Fibroblast of lung (primary cell): ENCODE measurements around the gene NDP. TPM values are rescaled to one million over a fixed set of nuclear protein-coding genes. Genes with fewer than 3 reads are reported as not detected.

Source experiments
- DNase-seq, 2 donors: peaks; one replicate each; pipeline versions ENCODE4 v3.0.0 to v3.0.0-alpha.2; 2010; ENCODE audit warnings: low read depth in 2 of 2
- H2AFZ ChIP-seq: 2 replicates; pipeline ENCODE4 v1.5.1; 2012; ENCODE audit warnings: low read length, control low read depth, inconsistent platforms
- H3K27ac ChIP-seq: 2 replicates; pipeline ENCODE4 v1.5.1; 2011; ENCODE audit warnings: low read length, control low read depth; ENCODE audit not compliant: insufficient read depth
- H3K27me3 ChIP-seq: 2 replicates; pipeline ENCODE4 v1.5.1; 2011; ENCODE audit warnings: mild to moderate bottlenecking, low read length; ENCODE audit not compliant: control insufficient read depth, insufficient read depth
- H3K36me3 ChIP-seq: 2 replicates; pipeline ENCODE4 v1.5.1; 2011; ENCODE audit warnings: low read length; ENCODE audit not compliant: control insufficient read depth, insufficient read depth
- H3K4me1 ChIP-seq: 2 replicates; pipeline ENCODE4 v1.5.1; 2011; ENCODE audit warnings: low read length; ENCODE audit not compliant: control insufficient read depth, insufficient read depth; ENCODE audit errors: extremely low read depth
- H3K4me2 ChIP-seq: 2 replicates; pipeline ENCODE4 v1.5.1; 2011; ENCODE audit warnings: low read length, control low read depth; ENCODE audit not compliant: insufficient read depth; ENCODE audit errors: extremely low read depth
- H3K4me3 ChIP-seq, 4 experiments: fragments of 200-600 bp in 1 of 4; sonication (generic) in 1 of 4; replicated peaks in 1 of 4; 2 replicates each; pipeline ENCODE4 v1.5.1; 2011 to 2016; ENCODE audit warnings: low read length in 4 of 4, low read depth in 3 of 4, mild to moderate bottlenecking in 3 of 4, control low read depth in 2 of 4, inconsistent platforms in 1 of 4, mixed read lengths in 1 of 4; ENCODE audit not compliant: insufficient read depth in 1 of 4; ENCODE audit errors: control extremely low read depth in 1 of 4
- H3K79me2 ChIP-seq: 2 replicates; pipeline ENCODE4 v1.5.1; 2012; ENCODE audit warnings: mild to moderate bottlenecking, low read length, inconsistent platforms; ENCODE audit not compliant: control insufficient read depth, insufficient read depth
- H3K9ac ChIP-seq: 2 replicates; pipeline ENCODE4 v1.5.1; 2011; ENCODE audit warnings: mild to moderate bottlenecking, low read length, control low read depth; ENCODE audit not compliant: insufficient read depth
- H3K9me3 ChIP-seq: 2 replicates; pipeline ENCODE4 v1.5.1; 2012; ENCODE audit warnings: low read depth, low read length; ENCODE audit not compliant: control insufficient read depth, insufficient read depth
- H4K20me1 ChIP-seq: 2 replicates; pipeline ENCODE4 v1.5.1; 2011; ENCODE audit warnings: low read length; ENCODE audit not compliant: control insufficient read depth, insufficient read depth; ENCODE audit errors: extremely low read depth
- CTCF ChIP-seq, 2 donors: IDR thresholded peaks in 1 of 2; conservative IDR thresholded peaks in 1 of 2; 1 replicate in 1 of 2; 2 replicates in 1 of 2; pipeline ENCODE4 v1.5.1; 2011 to 2012; ENCODE audit warnings: low read length in 2 of 2, control low read depth in 1 of 2, inconsistent platforms in 1 of 2, low read depth in 1 of 2, mild to moderate bottlenecking in 1 of 2
- EZH2 ChIP-seq: IDR thresholded peaks from 2 replicates; pipeline ENCODE4 v1.5.1; 2012; ENCODE audit warnings: low read length, control low read depth, mild to moderate bottlenecking; ENCODE audit errors: missing control alignments
- polyA plus RNA-seq, 2 donors: library from polyadenylated mRNA; depleted of rRNA in 1 of 2; stranded (reverse) in 1 of 2; unstranded in 1 of 2; fragments of >200 nt; gene quantifications; 2 replicates each; pipeline ENCODE4 v1.2.1, GENCODE V29; 2011 to 2012; ENCODE audit warnings: missing spikeins in 1 of 2
- total RNA-seq: library from RNA; depleted of rRNA; stranded (reverse); fragments of >200 nt; gene quantifications from 2 replicates; pipeline ENCODE4 v1.2.1, GENCODE V29; 2014

Gene NDP
- total and polyA plus RNA-seq, 2 donors (not counting 1 experiment from before 2014, with no cell fraction given) = 0.79 to 5.3 TPM

DNA sequence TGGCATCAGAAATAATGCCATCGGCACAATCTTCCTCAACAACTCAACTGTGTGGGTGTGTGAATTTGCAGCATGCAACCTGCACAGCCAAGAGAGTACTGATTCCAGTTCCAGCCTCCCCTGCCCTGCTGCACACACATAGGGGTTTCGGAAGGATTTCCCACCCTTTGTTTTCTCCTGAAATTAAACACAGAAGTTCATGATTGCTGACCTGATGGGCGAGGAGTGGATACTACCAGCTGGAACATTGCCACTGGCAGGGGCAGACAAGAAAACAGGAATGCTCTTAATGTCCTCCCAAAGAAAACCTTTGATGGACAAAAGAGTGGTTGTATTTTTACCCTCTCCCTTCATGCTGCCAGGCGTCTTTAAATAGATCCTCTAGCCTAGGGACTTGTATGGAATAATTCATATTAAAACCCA, 4.8 kb downstream of the NDP start:
- no peak for DNase-seq
- H3K4me2 ChIP-seq = no peak overlapping the region
- no peaks in the 10 kb centered on the region for H3K27me3 ChIP-seq
- H3K4me1 ChIP-seq = no peaks in the 10 kb centered on the region
- H4K20me1 ChIP-seq = no peaks in the 10 kb centered on the region
- H3K9ac ChIP-seq = no peak overlapping the region
- no peaks in the 10 kb centered on the region for H3K79me2 ChIP-seq
- no peak overlapping the region for H3K27ac ChIP-seq
- no peaks in the 10 kb centered on the region for H3K9me3 ChIP-seq
- no peak overlapping the region for H3K4me3 ChIP-seq
- H2AFZ ChIP-seq = no peak overlapping the region
- TF ChIP-seq EZH2 = no peak
- TF ChIP-seq CTCF (conservative IDR thresholded peaks at IDR 0.05 in 1 of 2, IDR thresholded peaks at IDR 0.05 in 1 of 2; ENCODE audit: low read depth in 1 of 2, low read length in 2 of 2) = no peak
- no peaks in the 10 kb centered on the region for H3K36me3 ChIP-seq

GRCh38 chrX:43964936-43965335, 8.3 kb downstream of the NDP start:
- Histone ChIP-seq H3K4me1 (no peaks in the 10 kb centered on the region), H3K9me3 (no peaks in the 10 kb centered on the region), H3K36me3 (no peaks in the 10 kb centered on the region), H3K9ac (no peak overlapping the region), H3K4me3 (no peak overlapping the region), H3K27me3 (no peaks in the 10 kb centered on the region), H3K79me2 (no peaks in the 10 kb centered on the region), H4K20me1 (no peaks in the 10 kb centered on the region), H3K27ac (no peak overlapping the region), H3K4me2 (no peak overlapping the region), H2AFZ (no peak overlapping the region)
- DNase-seq = peak in 1 of 2 donors; percentile 16
- no peak for TF ChIP-seq EZH2
- TF ChIP-seq CTCF (conservative IDR thresholded peaks at IDR 0.05 in 1 of 2, IDR thresholded peaks at IDR 0.05 in 1 of 2; ENCODE audit: low read depth in 1 of 2, low read length in 2 of 2) = no peak

GRCh38 chrX:43963726-43964125, 9.5 kb downstream of the NDP start:
- no peaks in the 10 kb centered on the region for H3K27me3 ChIP-seq
- H3K4me1 ChIP-seq = no peaks in the 10 kb centered on the region
- DNase-seq = no peak
- TF ChIP-seq EZH2 (no peak), CTCF (conservative IDR thresholded peaks at IDR 0.05 in 1 of 2, IDR thresholded peaks at IDR 0.05 in 1 of 2; ENCODE audit: low read depth in 1 of 2, low read length in 2 of 2) (no peak)
- no peaks in the 10 kb centered on the region for H3K36me3 ChIP-seq
- no peaks in the 10 kb centered on the region for H3K9me3 ChIP-seq
- no peak overlapping the region for H2AFZ ChIP-seq
- no peaks in the 10 kb centered on the region for H3K79me2 ChIP-seq
- H3K27ac ChIP-seq = no peak overlapping the region
- no peaks in the 10 kb centered on the region for H4K20me1 ChIP-seq
- H3K4me2 ChIP-seq = no peak overlapping the region
- H3K9ac ChIP-seq = no peak overlapping the region
- no peak overlapping the region for H3K4me3 ChIP-seq
